ENCODE results near the gene PHAX.
"Not testable (repeated sequence)": the region's sequence is repeated elsewhere in the genome, so short reads cannot be mapped to it uniquely, and the experiment has no call there.

The PHAX gene

GRCh38 chr5:126664586-126664985, 63.8 kb downstream of the PHAX start:
- DNase-seq = no peak

GRCh38 chr5:126670109-126670508, 69.4 kb downstream of the PHAX start:
- not testable (repeated sequence) for DNase-seq

GRCh38 chr5:126671681-126672080, 70.9 kb downstream of the PHAX start:
- not testable (repeated sequence) for DNase-seq

- DNase-seq = no peak
Measured at GRCh38 chr5:126673477-126673876, 72.7 kb downstream of the PHAX start.

GRCh38 chr5:126674145-126674544, 73.4 kb downstream of the PHAX start:
- DNase-seq = no peak

- no peak for DNase-seq
Measured at GRCh38 chr5:126675338-126675737, 74.6 kb downstream of the PHAX start.

GRCh38 chr5:126676195-126676624, 75.5 kb downstream of the PHAX start:
- DNase-seq = peak; percentile 86
